Measurements from ENCODE around the gene CHRM5. TPM values are rescaled to one million over a fixed set of nuclear protein-coding genes. Genes with fewer than 3 reads are reported as not detected.

Gene CHRM5
- total RNA-seq, 2 donors from 2014 or later, result not detected

DNA sequence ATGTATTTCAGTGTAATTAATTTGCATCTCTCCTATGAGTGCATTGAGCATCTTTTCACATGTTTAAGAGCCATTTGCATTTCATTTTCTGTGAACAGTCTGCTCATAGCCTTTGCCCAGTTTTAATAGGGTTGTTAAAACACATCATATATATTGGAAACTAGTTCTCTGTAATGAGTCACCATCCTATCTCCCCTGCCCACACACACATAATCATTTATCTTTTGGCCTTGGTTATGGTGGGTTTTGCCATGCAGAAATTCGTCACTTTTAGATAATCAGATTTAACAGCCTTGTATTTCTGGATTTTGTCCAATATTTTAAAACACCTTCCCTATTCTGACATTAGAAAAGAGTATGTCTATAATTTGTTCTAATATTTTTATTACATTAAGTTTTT lies 11.9 kb upstream of the CHRM5 start:
- Histone ChIP-seq H3K9me3 (no peaks in the 10 kb centered on the region), H3K36me3 (replicated peaks in 1 of 2; ENCODE audit: insufficient read depth in 1 of 2, low read depth in 2 of 2) (no peaks in the 10 kb centered on the region), H3K27ac (no peak overlapping the region), H3K4me1 (peaks cover 3% of the 10 kb centered on the region), H3K27me3 (no peaks in the 10 kb centered on the region), H3K4me3 (no peak overlapping the region)
- intact Hi-C loops (cut with DNase I), result no loop called here
- ATAC-seq, result no peak
- no peak for DNase-seq
- TF ChIP-seq POLR2A (IDR thresholded peaks at IDR 0.05), result no peak
- TF ChIP-seq, protein P1, sequence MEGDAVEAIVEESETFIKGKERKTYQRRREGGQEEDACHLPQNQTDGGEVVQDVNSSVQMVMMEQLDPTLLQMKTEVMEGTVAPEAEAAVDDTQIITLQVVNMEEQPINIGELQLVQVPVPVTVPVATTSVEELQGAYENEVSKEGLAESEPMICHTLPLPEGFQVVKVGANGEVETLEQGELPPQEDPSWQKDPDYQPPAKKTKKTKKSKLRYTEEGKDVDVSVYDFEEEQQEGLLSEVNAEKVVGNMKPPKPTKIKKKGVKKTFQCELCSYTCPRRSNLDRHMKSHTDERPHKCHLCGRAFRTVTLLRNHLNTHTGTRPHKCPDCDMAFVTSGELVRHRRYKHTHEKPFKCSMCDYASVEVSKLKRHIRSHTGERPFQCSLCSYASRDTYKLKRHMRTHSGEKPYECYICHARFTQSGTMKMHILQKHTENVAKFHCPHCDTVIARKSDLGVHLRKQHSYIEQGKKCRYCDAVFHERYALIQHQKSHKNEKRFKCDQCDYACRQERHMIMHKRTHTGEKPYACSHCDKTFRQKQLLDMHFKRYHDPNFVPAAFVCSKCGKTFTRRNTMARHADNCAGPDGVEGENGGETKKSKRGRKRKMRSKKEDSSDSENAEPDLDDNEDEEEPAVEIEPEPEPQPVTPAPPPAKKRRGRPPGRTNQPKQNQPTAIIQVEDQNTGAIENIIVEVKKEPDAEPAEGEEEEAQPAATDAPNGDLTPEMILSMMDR (IDR thresholded peaks at IDR 0.05), result no peak
- 4 to 17% methylated on average over 1 of the region's 1 CpG for WGBS, 2 donors

DNA sequence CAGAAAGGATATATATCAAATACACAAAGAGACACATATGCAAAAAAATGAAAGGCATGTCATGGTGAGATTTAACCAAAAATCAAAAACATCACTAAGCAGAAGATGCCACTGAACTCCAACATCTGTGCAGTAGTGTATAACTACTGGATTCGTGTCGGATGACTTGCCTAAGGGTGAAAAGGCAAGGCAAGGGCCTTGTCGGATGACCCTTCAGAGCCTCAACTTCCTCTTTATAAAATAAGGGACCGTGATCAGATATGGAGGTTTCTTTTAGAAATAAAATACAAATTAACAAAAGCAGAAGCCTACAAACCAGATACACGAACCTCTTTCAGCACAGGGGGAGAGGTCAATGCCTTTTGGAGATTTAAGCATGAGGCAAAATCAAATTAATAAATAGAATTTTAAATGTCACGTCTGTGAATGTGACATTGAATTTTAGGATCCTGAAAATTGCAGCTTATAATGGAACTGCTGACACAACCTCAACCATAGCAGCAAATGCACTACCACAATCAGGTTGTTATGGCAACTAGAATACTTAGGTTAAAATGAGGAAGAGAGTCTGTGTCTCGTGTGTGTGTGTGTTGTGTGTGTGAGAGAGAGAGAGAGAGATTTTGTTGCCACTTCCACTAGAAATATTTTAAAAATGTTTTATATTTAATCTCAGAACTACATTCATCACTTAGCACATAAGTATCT lies 8.3 kb upstream of the CHRM5 start:
- DNase-seq (no peak), ATAC-seq (no peak)
- no peaks in the 10 kb centered on the region for H3K9me3 ChIP-seq
- no peaks in the 10 kb centered on the region for H3K27me3 ChIP-seq
- H3K36me3 ChIP-seq (replicated peaks in 1 of 2; ENCODE audit: insufficient read depth in 1 of 2, low read depth in 2 of 2), result no peaks in the 10 kb centered on the region
- WGBS, 2 donors, result 82 to 87% methylated on average over 7 of the region's 7 CpGs
- H3K4me3 ChIP-seq, result no peak overlapping the region
- peaks cover 8% of the 10 kb centered on the region for H3K4me1 ChIP-seq
- intact Hi-C loops (cut with DNase I), result no loop called here
- H3K27ac ChIP-seq, result no peak overlapping the region
- TF ChIP-seq, protein P1 (IDR thresholded peaks at IDR 0.05), result no peak
- no peak for TF ChIP-seq POLR2A (IDR thresholded peaks at IDR 0.05)

DNA sequence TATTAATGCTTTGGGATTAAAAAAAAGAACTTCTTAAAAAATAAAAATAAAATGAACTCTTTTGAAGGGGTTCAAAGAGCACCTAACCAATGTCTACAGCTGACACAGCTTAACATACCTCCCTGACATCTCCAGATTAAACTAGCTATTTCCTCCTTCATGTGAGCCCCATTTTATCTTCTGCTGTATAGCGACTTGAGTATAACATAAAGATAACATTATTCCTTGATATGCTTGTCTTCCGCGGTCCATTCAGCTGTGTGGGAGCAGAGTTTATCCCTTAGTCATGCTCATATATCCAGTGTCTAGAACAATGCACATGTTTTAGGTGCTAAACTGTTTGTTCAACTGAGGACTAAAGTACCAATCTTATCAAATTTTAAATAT lies 7.8 kb upstream of the CHRM5 start:
- no peak for DNase-seq
- no peak overlapping the region for H3K4me3 ChIP-seq
- H3K27me3 ChIP-seq, result no peaks in the 10 kb centered on the region
- no peak overlapping the region for H3K27ac ChIP-seq
- ATAC-seq, result no peak
- TF ChIP-seq, protein P1 (IDR thresholded peaks at IDR 0.05), result no peak
- no peak for TF ChIP-seq POLR2A (IDR thresholded peaks at IDR 0.05)
- peaks cover 11% of the 10 kb centered on the region for H3K4me1 ChIP-seq
- no peaks in the 10 kb centered on the region for H3K9me3 ChIP-seq
- intact Hi-C loops (cut with DNase I), result no loop called here
- 45 to 51% methylated on average over 3 of the region's 3 CpGs for WGBS, 2 donors
- H3K36me3 ChIP-seq (replicated peaks in 1 of 2; ENCODE audit: insufficient read depth in 1 of 2, low read depth in 2 of 2), result no peaks in the 10 kb centered on the region

DNA sequence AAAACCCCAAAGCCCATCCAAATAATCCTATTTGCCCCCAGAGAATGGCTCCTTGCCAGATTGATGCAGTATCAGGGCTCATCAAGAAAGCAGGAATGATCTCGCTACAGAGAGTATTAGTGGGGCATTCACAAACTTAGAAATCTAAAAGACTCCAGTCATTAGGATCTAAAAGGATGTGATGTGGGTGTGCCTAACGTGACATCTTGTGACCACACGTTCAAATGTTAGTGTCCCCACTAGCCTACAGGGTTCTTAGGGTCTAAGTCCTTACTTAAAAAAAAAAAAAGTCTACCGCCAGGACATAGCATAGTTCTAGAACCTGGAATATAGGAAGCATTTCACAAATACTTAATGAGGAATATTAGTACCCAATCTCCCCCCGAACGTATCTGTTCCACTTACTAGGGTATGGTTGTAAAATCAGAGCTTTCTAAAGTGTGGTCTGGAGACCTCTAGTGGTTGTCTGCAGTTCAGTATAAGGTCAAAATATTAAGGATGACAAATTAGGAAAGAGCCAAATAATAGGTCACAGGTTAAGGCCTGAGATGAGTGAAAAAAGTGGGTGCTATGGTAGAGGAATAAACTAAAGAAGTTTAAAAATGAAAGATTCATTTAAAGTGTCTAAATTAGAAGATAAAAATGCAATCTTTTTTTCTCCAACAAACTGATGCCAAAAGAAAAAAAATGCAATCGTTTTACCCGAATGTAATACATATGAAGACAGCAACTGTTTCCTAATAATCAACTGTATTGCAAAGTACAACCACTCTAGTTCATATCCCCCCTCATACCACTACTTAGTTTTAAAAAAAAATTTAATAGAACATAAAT lies 4.2 kb upstream of the CHRM5 start:
- Histone ChIP-seq H3K27me3 (no peaks in the 10 kb centered on the region), H3K4me1 (peaks cover 14% of the 10 kb centered on the region), H3K4me3 (no peak overlapping the region), H3K9me3 (no peaks in the 10 kb centered on the region), H3K36me3 (replicated peaks in 1 of 2; ENCODE audit: insufficient read depth in 1 of 2, low read depth in 2 of 2) (no peaks in the 10 kb centered on the region), H3K27ac (no peak overlapping the region)
- TF ChIP-seq, protein P1 (IDR thresholded peaks at IDR 0.05), result peak; percentile 12 to 49 (median 46)
- TF ChIP-seq POLR2A (IDR thresholded peaks at IDR 0.05), result no peak
- ATAC-seq (no peak), DNase-seq (no peak)
- WGBS, 2 donors, result 55 to 59% methylated on average over 8 of the region's 8 CpGs
- intact Hi-C loops (cut with DNase I), result no loop called here
